Measurements from ENCODE around the gene KRT85.

The KRT85 gene

DNA sequence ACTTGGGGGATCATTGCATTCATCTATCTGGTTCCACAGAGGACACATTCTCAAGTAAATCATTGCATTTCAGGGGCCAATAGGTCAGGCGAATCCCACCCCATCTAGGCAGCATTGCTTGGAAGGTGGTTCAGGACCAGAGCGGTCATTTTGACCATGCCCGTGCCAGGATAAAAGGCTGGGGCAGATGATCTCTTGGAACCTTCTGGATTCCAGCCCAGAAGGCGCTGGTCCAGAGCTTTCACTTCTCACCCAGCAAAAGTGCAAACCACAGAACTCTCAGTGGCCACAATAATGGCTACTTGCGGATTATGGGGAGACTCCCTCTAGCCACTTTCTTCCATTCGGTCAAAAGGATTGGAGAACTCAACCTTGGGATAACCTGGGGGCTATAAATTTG lies 595 bp upstream of the KRT85 start:
- no peak for TF ChIP-seq POLR2AphosphoS5 (IDR thresholded peaks at IDR 0.05; ENCODE audit: low read depth, low read length)
- no peak for TF ChIP-seq SIN3A (IDR thresholded peaks at IDR 0.05; ENCODE audit: borderline replicate concordance, insufficient read depth, low read length)
- TF ChIP-seq FOXP2 (optimal IDR thresholded peaks at IDR 0.05; ENCODE audit: borderline replicate concordance, extremely low read depth, extremely low read length, insufficient read depth) = no peak
- TF ChIP-seq TAF1 (IDR thresholded peaks at IDR 0.05; ENCODE audit: borderline replicate concordance, insufficient read depth, low read length) = no peak
- TF ChIP-seq, protein P1, sequence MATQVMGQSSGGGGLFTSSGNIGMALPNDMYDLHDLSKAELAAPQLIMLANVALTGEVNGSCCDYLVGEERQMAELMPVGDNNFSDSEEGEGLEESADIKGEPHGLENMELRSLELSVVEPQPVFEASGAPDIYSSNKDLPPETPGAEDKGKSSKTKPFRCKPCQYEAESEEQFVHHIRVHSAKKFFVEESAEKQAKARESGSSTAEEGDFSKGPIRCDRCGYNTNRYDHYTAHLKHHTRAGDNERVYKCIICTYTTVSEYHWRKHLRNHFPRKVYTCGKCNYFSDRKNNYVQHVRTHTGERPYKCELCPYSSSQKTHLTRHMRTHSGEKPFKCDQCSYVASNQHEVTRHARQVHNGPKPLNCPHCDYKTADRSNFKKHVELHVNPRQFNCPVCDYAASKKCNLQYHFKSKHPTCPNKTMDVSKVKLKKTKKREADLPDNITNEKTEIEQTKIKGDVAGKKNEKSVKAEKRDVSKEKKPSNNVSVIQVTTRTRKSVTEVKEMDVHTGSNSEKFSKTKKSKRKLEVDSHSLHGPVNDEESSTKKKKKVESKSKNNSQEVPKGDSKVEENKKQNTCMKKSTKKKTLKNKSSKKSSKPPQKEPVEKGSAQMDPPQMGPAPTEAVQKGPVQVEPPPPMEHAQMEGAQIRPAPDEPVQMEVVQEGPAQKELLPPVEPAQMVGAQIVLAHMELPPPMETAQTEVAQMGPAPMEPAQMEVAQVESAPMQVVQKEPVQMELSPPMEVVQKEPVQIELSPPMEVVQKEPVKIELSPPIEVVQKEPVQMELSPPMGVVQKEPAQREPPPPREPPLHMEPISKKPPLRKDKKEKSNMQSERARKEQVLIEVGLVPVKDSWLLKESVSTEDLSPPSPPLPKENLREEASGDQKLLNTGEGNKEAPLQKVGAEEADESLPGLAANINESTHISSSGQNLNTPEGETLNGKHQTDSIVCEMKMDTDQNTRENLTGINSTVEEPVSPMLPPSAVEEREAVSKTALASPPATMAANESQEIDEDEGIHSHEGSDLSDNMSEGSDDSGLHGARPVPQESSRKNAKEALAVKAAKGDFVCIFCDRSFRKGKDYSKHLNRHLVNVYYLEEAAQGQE (IDR thresholded peaks at IDR 0.05; ENCODE audit: insufficient read depth in 1 of 2, low read depth in 2 of 2, low read length in 2 of 2) = no peak

DNA sequence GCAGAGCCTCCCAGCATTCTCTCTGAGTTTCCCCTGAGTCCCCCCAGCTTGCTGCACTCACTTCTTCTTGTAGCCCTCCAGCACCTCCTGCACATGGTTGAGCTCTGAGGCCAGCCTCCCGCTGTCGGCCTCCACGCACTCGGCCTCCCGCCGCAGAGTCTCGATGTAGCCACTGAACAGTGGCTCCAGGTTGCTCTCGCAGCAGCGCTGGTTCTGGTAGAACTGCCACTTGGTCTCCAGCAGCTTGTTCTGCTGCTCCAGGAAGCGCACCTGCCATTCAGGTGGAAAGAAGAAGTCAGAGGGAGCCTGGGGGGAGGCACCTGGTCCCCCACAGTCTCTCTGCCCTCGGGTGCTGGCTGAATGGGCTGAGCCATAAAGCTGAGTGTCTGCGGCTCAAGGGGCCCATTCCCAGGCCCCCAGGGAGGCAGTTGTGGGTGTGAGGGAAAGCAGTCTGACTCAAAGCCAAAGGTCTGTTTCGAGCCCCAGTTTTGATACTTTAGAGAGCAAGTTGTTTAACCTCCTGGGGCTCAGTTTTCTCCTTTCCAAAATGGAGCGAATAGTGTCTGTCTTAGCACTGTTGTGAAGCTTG lies 2.3 kb downstream of the KRT85 start:
- TF ChIP-seq POLR2AphosphoS5 (IDR thresholded peaks at IDR 0.05; ENCODE audit: low read depth, low read length) (no peak), SIN3A (IDR thresholded peaks at IDR 0.05; ENCODE audit: borderline replicate concordance, insufficient read depth, low read length) (no peak)

- TF ChIP-seq TAF1 (IDR thresholded peaks at IDR 0.05; ENCODE audit: borderline replicate concordance, insufficient read depth, low read length) (no peak), FOXP2 (optimal IDR thresholded peaks at IDR 0.05; ENCODE audit: borderline replicate concordance, extremely low read depth, extremely low read length, insufficient read depth) (no peak), POLR2AphosphoS5 (IDR thresholded peaks at IDR 0.05; ENCODE audit: low read depth, low read length) (no peak), SIN3A (IDR thresholded peaks at IDR 0.05; ENCODE audit: borderline replicate concordance, insufficient read depth, low read length) (no peak)
- TF ChIP-seq, protein P1 (IDR thresholded peaks at IDR 0.05; ENCODE audit: insufficient read depth in 1 of 2, low read depth in 2 of 2, low read length in 2 of 2) = no peak
Observed at GRCh38 chr12:52364061-52364460, 3.2 kb downstream of the KRT85 start.

GRCh38 chr12:52363111-52363679 lies 4.1 kb downstream of the KRT85 start:
- no peak for TF ChIP-seq POLR2AphosphoS5 (IDR thresholded peaks at IDR 0.05; ENCODE audit: low read depth, low read length)
- no peak for TF ChIP-seq FOXP2 (optimal IDR thresholded peaks at IDR 0.05; ENCODE audit: borderline replicate concordance, extremely low read depth, extremely low read length, insufficient read depth)
- TF ChIP-seq SIN3A (IDR thresholded peaks at IDR 0.05; ENCODE audit: borderline replicate concordance, insufficient read depth, low read length) = no peak

- no peak for TF ChIP-seq FOXP2 (optimal IDR thresholded peaks at IDR 0.05; ENCODE audit: borderline replicate concordance, extremely low read depth, extremely low read length, insufficient read depth)
- no peak for TF ChIP-seq TAF1 (IDR thresholded peaks at IDR 0.05; ENCODE audit: borderline replicate concordance, insufficient read depth, low read length)
- no peak for TF ChIP-seq POLR2AphosphoS5 (IDR thresholded peaks at IDR 0.05; ENCODE audit: low read depth, low read length)
- no peak for TF ChIP-seq SIN3A (IDR thresholded peaks at IDR 0.05; ENCODE audit: borderline replicate concordance, insufficient read depth, low read length)
- TF ChIP-seq, protein P1 (IDR thresholded peaks at IDR 0.05; ENCODE audit: insufficient read depth in 1 of 2, low read depth in 2 of 2, low read length in 2 of 2) = no peak
Observed at GRCh38 chr12:52362118-52362726, 5.1 kb downstream of the KRT85 start.

DNA sequence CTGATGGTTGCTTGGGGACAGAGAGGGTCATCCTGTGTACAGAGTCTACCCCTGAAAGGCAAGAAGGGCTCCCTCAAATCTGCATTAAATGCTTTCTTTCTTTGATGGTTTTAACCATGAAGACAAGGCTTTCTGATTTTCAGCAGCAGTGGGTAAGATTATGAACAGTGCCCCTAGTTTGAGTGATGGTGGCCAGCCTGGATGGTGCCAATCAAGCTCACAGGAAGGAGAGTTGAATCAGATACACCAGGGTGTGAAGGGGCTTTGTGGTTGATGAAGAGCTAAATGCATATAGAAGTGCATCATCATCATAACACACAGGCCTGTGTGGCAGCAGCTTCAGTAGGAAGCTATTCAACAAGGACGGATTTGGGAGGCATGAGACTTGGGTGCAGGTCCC lies 5.7 kb downstream of the KRT85 start:
- TF ChIP-seq POLR2AphosphoS5 (IDR thresholded peaks at IDR 0.05; ENCODE audit: low read depth, low read length) (no peak), FOXP2 (optimal IDR thresholded peaks at IDR 0.05; ENCODE audit: borderline replicate concordance, extremely low read depth, extremely low read length, insufficient read depth) (no peak), SIN3A (IDR thresholded peaks at IDR 0.05; ENCODE audit: borderline replicate concordance, insufficient read depth, low read length) (no peak), TAF1 (IDR thresholded peaks at IDR 0.05; ENCODE audit: borderline replicate concordance, insufficient read depth, low read length) (no peak)
- TF ChIP-seq, protein P1 (IDR thresholded peaks at IDR 0.05; ENCODE audit: insufficient read depth in 1 of 2, low read depth in 2 of 2, low read length in 2 of 2) = no peak
